GM18951 (cell line): ENCODE measurements around the gene FEN1.

ENCODE experiments used
- POLR2A ChIP-seq: IDR thresholded peaks from 4 replicates; pipeline ENCODE4 v1.6.1; 2011; ENCODE audit warnings: mild to moderate bottlenecking; ENCODE audit not compliant: insufficient read length, insufficient read depth; ENCODE audit errors: extremely low read depth
- in situ Hi-C: fragments of 300-500 bp; cut with MboI; formaldehyde crosslinking; loops from one replicate; pipeline ENCODE4 v1.12.0; 2022; ENCODE audit warnings: low sequenced_read_pairs, mixed read lengths, inconsistent platforms; ENCODE audit not compliant: unreplicated experiment

Gene FEN1

DNA sequence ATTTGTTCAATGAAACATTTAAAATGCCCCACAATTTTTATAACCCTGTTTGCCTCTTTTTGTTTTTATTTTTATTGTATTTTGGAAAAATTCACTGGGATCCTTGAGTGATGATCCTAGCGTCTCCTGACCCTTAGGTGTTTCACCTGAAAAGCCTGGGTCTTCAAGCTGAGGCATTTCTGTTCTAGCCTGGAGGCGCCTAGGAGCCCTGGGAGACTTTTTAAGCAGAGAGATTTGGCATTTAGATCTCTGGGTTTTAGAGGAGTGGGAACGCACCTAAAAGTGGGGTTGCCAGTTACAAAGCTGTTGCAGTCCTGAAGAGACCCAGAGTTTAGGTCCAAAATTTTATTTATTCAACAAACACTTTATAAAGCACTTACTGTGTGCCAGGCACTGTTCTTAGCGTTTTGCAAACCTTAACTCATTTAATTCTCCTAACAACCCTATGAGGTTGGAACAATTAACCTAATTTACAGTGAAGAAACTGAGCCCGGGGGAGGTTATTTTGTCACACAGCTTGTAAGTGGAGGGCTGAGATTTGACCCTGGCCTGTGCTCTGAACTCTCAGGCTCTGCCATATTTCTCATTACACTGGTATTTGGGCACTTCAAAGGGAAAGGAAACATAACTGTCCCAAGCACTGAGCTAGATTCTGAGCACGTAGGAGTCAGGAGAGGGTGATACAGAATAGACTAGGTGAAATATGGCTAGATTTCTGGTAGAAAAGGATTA is 24.9 kb downstream of the FEN1 start:
- no peak for TF ChIP-seq POLR2A
- in situ Hi-C loops, result no loop called here

DNA sequence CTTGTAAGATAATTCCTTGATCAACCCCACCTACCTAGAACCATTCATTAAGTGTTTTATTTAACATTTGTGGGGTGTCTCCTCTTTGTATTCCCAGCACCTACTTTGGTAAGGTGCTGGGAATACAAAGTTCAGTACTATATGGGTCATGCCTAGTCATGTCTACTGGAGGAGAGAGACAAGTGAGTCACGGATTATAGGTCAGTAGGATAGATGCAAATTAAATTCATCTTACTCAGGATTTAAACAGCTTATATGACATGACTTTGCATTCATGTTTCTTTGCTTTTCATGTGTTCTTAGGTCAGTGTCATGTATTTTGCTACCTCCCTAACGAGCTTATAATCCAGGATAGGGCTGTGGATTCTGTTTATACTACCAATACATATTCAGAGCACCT is 27.5 kb downstream of the FEN1 start:
- in situ Hi-C loops, result no loop called here
- TF ChIP-seq POLR2A, result no peak

DNA sequence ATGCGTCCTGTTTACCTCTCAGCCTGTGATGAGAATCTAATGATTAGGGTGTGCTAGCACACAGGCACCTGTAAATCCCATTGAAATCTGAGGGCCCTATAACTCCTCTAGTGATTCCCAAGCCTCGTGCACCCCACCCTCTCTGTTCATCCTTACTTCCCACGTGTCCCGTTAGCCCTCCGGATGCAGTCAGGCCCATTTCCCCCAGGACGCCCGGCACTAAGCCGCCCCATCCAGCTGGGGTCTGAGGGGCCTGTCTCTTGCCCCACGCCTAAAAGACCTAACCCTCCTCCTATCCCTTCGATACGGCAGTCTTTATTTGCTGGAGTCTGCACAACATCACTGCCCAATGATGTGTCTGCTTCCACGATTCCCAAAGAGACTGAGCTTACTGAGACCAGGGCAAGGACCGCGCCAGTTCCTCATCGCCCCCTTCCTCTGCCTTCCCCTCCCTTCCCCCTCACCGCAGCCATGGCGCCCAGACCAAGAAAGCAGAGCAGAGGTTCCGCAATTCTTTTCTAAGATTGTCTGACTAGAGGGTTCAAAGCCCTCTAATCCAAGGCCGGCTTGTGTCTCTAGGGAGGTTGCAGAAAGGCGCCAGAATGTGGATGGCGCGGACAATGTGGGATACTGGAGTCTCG is 34.3 kb downstream of the FEN1 start:
- TF ChIP-seq POLR2A, result no peak
- in situ Hi-C loops, result no loop called here

DNA sequence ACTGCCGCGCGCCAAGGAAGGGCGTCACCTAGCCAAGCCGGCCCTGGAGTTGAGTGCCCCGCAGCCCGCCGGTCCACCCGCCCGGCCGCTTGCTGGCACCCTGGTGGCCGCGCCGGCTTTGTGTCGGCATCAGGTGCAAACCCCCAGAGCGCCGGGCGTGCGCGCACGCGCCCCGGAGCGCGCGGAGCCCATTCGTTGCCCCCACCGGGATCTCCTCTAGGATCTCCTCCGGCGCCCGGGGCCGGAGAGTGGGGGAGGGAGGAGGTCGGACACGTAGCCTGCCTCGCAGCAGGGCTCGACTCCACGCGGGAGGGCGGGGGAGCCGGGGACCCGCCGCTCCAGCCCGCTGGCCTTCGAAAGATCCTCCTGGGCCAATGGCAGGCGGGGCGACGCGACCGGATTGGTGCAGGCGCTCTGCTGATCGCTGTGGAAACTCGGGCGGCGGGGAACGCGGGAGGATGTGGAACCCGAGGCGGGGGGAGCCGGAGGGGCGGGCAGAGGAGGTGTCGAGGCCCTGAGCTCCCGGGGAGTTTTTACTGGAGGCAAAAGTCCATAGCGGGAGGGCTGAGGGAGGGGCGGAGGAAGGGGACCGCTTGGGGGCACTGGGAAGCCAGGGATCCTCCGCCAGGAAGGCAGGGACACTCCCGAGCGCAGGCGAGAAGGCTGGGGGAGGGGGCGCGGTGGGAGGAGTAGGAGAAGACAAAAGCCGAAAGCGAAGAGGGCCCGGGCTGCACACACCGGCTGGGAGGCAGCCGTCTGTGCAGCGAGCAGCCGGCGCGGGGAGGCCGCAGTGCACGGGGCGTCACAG is 35.1 kb downstream of the FEN1 start, which contains the start of gene FADS2:
TSS of gene FADS2 (plus strand) at position 730 of the 808 bp plus-strand sequence. CDS start 91 bp downstream, outside the sequence.
- peak; percentile 89 for TF ChIP-seq POLR2A
- in situ Hi-C loops, result no loop called here

DNA sequence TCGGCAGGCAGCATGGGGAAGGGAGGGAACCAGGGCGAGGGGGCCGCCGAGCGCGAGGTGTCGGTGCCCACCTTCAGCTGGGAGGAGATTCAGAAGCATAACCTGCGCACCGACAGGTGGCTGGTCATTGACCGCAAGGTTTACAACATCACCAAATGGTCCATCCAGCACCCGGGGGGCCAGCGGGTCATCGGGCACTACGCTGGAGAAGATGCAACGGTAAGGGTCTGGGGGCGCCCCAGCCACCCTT is 35.6 kb downstream of the FEN1 start:
- in situ Hi-C loops, result no loop called here
- no peak for TF ChIP-seq POLR2A

DNA sequence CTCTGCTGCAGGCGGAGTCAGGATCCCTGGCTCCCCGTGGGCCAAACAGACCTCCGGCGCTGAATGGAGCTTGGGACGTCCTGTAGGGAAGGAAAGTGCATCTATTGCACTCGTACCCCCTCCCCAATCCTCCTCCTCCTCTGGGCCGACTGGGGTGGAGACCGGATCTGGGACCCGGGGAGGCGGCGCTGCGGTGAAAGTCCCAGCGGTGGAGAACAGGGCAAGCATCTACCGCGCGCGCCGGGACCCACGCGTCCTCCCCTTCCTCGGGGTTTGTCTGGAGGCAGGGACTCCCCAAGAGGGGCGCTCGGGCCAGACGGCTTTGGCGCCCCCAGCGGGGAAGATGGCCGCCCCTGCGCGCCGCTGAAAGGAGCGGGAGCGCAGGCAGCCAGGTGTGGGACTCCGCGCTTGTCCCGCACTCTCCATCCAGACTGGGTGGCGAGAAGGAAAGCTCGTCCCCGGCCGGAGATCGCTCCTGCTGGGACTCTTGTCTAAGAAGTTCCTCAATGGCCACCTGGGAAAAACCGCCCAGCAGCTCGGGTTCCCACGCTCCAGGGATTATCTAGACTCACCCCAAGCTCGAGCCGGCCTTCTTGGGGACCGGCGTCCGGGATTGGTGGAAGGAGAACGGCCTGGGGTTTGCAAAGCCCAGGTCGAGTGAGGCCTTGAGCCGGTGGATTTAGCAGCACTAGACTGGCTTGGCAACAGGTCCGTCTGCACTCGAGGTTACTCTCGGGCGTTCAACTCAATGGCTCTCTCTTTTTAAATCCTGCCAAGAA is 36.1 kb downstream of the FEN1 start:
- in situ Hi-C loops, result no loop called here
- TF ChIP-seq POLR2A, result peak; percentile 53

DNA sequence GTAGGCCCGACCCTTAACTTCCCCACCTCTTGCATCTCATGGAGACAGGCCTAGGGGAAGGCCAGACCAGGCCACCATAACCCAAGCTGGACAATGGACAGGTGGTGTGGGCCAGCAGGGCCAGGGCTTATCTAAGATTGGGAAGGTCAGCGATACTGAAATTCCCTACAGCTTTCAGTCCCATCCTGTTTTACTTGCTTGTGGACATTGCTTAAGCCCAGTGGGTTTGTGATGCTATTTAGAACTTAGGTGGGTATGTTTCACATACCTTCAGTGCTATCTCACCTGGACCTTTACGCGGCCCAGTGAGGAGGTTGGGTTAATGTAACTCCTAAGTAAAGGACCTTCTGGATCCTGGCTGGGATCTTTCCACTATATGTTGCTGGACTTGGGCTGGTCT is 37.1 kb downstream of the FEN1 start:
- TF ChIP-seq POLR2A, result no peak
- in situ Hi-C loops, result no loop called here

DNA sequence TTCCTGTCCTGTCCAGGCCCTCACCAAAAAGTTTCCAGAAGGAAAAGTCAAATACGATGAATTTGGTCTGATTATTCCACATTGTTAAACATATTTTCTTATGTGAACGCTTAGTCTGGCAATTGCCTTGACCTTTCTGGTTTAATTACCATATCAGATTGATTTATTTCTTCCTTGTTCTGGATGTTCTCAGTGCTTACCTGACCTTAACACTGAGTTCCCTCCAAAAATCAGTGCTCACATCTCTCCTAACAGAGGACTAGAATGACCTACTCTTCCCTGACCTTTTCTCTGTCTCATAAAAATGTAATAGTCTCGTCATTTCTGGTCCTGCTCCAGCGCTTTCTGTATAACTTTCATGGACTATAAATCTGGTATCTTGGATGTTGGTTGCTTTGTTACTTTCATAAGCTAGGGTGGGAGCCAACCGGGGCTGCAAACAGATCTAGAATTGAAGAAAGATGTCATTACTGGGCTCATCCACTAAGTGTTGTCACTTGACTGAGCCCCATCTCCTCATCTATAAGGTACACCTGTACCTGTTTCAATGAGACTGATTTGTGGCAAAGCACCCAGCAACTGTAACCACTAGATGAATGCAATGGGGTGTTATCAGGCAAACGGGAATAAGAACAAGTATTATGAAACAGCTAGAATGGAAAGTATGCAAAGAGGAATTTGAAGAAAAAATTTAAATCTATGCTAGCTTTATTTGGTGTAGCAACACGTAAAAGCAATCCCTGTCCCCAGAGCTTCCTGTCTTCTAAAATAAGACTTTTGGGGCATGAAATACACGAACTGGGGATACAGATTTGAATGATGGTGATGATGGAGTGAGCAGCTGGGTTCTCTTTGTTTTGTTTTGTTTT is 37.8 kb downstream of the FEN1 start:
- no peak for TF ChIP-seq POLR2A
- in situ Hi-C loops, result no loop called here

DNA sequence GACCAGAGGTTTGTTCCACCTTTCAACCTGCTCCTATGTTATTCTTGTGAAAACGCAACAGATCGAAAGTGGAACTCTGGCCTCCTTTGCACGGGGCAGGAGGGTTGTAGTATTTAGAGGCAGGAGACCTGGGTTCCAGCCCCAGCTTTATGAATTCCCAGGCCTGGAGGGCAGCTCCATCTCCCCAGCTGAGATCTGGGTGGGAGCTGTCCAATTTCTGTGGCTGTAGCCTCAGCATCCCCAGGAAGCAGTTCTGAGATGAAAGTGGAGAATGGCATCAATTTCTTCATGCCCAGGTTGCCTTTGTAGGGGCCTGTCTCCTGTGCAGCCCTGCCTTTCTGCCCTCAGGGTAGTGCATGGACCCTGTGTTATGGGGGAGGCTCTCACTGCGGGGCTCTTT is 39.5 kb downstream of the FEN1 start:
- in situ Hi-C loops, result no loop called here
- no peak for TF ChIP-seq POLR2A

DNA sequence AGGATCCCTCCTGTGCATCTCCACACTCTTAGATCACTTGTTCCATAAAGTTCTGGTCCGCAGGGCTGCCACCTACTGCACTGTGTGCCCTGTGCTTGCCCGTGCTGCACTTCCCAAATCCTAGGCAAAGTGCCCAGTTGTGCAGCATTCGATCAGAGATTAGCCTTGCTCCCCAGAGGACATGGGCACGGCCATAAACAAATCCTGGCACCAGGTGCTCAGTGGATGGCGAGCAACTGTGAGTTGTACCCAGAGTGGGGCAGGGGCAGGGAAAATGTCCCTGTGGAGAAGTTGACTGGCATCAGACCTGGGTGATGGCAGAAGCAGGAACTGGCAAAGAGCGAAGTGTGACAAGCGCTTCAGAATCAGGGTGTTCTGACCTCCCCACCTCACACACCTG is 40.0 kb downstream of the FEN1 start:
- no peak for TF ChIP-seq POLR2A
- in situ Hi-C loops, result no loop called here

DNA sequence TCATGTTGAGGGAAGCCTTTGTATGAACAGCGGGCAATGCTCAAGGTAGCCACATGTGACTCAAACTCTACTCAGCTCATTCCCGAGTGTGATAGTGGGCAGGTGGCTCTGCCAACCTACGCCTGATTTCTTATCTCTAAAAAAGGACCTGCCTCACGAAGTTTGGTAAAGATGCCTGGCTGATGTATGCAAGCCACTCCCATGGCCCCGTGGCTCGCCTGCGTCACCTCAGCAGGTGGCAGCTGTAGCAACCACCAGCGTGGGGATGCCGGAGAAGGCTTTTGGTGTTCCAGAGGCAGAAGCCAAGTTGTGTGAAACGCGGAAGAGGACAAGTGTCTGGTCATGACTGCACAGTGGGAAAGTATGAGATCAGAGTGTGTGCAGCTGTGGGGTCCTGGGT is 40.8 kb downstream of the FEN1 start:
- in situ Hi-C loops, result no loop called here
- TF ChIP-seq POLR2A, result no peak

GRCh38 chr11:61833926-61834277 is 41.2 kb downstream of the FEN1 start:
- no peak for TF ChIP-seq POLR2A
- in situ Hi-C loops, result no loop called here
